ENCODE data around the gene CTSW.

The CTSW gene

GRCh38 chr11:65861165-65861505 is 18.5 kb upstream of the CTSW start:
- no peak for DNase-seq (ENCODE audit: low spot score)
- TF ChIP-seq, protein P1, sequence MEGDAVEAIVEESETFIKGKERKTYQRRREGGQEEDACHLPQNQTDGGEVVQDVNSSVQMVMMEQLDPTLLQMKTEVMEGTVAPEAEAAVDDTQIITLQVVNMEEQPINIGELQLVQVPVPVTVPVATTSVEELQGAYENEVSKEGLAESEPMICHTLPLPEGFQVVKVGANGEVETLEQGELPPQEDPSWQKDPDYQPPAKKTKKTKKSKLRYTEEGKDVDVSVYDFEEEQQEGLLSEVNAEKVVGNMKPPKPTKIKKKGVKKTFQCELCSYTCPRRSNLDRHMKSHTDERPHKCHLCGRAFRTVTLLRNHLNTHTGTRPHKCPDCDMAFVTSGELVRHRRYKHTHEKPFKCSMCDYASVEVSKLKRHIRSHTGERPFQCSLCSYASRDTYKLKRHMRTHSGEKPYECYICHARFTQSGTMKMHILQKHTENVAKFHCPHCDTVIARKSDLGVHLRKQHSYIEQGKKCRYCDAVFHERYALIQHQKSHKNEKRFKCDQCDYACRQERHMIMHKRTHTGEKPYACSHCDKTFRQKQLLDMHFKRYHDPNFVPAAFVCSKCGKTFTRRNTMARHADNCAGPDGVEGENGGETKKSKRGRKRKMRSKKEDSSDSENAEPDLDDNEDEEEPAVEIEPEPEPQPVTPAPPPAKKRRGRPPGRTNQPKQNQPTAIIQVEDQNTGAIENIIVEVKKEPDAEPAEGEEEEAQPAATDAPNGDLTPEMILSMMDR (IDR thresholded peaks at IDR 0.05; ENCODE audit: extremely low read depth, missing control alignments): no peak

DNA sequence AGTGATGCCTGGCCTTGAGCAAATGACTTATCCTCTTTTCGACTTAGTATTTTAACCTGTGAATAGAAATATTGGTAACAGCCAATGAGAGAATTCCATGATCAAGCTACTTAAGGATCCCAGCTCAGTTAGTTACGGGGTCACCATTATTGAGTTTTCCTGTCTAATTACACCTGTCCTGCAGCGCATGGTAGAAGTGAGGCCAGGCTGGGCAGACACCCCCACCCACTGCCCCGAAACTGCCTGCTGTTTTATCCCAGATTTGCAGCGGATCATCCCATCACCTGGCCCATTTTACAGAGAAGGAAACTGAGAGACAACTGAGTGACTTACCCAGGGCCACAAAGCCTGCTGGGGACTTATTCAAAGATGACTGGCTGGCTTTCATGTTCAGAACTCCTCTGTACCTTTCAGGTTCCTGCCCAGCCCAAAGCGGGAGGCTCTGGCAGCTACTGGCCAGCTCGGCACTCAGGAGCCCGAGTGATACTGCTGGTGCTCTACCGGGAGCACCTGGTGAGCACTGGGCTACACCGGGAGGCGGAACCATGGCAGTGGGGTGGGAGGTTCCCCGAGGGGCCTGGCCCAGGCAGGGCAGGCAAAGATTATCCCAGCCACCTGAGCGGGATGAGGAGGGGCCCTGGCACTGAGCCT is 18.0 kb upstream of the CTSW start:
- no peak for DNase-seq (ENCODE audit: low spot score)
- TF ChIP-seq, protein P1 (IDR thresholded peaks at IDR 0.05; ENCODE audit: extremely low read depth, missing control alignments): no peak

- DNase-seq (ENCODE audit: low spot score): no peak
- TF ChIP-seq, protein P1 (IDR thresholded peaks at IDR 0.05; ENCODE audit: extremely low read depth, missing control alignments): no peak
These were observed 17.4 kb upstream of the CTSW start for GRCh38 chr11:65862191-65862735.

- TF ChIP-seq, protein P1 (IDR thresholded peaks at IDR 0.05; ENCODE audit: extremely low read depth, missing control alignments): no peak
- DNase-seq (ENCODE audit: low spot score): no peak
These were observed 16.4 kb upstream of the CTSW start for GRCh38 chr11:65862941-65863888.

GRCh38 chr11:65863889-65864705 is 15.5 kb upstream of the CTSW start:
- DNase-seq (ENCODE audit: low spot score): no peak
- TF ChIP-seq, protein P1 (IDR thresholded peaks at IDR 0.05; ENCODE audit: extremely low read depth, missing control alignments): no peak

GRCh38 chr11:65864706-65865471 is 14.7 kb upstream of the CTSW start:
- no peak for DNase-seq (ENCODE audit: low spot score)
- TF ChIP-seq, protein P1 (IDR thresholded peaks at IDR 0.05; ENCODE audit: extremely low read depth, missing control alignments): no peak

All from GM20000 (cell line).